Heart left ventricle (tissue), 13 donors: ENCODE measurements around the gene FBXO48.

Experiments used
- CTCF ChIP-seq, 12 donors: fragments of 200-600 bp; sonication (generic) in 4 of 12; IDR thresholded peaks; one replicate each; pipeline versions ENCODE4 v1.5.0 to v1.8.0; 2018 to 2022; ENCODE audit warnings: antibody characterized with exemption in 12 of 12, mild to moderate bottlenecking in 5 of 12
- POLR2A ChIP-seq, 2 donors: fragments of 450-650 bp; IDR thresholded peaks; one replicate each; pipeline ENCODE4 v1.6.1; 2017; ENCODE audit warnings: antibody characterized with exemption in 2 of 2, mild to moderate bottlenecking in 2 of 2, moderate library complexity in 2 of 2
- donor health status: ischemic (EF 13 %, LVEDD 7.1; RV severe dilation, severe dysfunction).
- donor health status: DM: no; HTN: yes; CAD: no.
- donor health status: DM: no; HTN: no; CAD: no.
- donor health status: ischemic (EF 25% LVEDD 6.9; RV normal size, moderate dysfunction).
- donor health status: ischemic (EF 25% LVEDD 5.7; RV mildly dilated, moderate dysfunction).
- donor health status: ischemic (EF 35%, LVEDD 5.7; RV mildly dilated, moderate dysfunction).
- donor health status: nonischemic (EF 11% LVEDD 7.7; RV severe dilation, severe dysfunction).
- donor health status: DM: yes; HTN: yes; CAD: no.
- donor health status: PGD.
- donor health status: ischemic (EF 29% LVEDD 5.4; RV normal size, mild dysfunction).
- donor health status: nonischemic (EF 23%, LVEDD 6.1; RV moderate dilation, normal function).

DNA sequence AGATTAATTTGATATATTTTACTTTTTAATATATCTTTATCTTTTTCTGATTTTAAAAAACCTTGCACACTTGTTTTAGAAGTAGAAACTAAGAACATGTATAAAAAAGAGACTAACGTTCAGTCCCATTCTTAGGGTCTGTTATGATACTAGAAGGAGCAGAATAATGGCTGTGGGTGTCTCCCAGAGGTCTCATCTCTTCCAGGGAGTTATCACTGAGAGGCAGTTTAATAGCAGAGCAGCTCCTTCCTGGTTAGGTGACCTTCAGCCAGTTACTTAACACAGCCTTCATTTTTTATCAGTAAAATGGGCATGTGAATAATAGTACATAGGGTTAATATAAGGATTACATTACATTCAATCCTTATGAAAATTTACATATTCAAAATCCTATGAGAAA is 40.6 kb downstream of the FBXO48 start:
- no peak for TF ChIP-seq CTCF (IDR thresholded peaks at IDR 0.05)
- TF ChIP-seq POLR2A (IDR thresholded peaks at IDR 0.05): no peak
